ENCODE measurements around the gene JUND. TPM values are rescaled to one million over a fixed set of nuclear protein-coding genes. Genes with fewer than 3 reads are reported as not detected.

Gene JUND
- total and polyA plus RNA-seq, 2 of the 8 experiments (the other 6 are each of a cell fraction or from before 2014, with no cell fraction given) = 54.0 to 77.5 TPM

DNA sequence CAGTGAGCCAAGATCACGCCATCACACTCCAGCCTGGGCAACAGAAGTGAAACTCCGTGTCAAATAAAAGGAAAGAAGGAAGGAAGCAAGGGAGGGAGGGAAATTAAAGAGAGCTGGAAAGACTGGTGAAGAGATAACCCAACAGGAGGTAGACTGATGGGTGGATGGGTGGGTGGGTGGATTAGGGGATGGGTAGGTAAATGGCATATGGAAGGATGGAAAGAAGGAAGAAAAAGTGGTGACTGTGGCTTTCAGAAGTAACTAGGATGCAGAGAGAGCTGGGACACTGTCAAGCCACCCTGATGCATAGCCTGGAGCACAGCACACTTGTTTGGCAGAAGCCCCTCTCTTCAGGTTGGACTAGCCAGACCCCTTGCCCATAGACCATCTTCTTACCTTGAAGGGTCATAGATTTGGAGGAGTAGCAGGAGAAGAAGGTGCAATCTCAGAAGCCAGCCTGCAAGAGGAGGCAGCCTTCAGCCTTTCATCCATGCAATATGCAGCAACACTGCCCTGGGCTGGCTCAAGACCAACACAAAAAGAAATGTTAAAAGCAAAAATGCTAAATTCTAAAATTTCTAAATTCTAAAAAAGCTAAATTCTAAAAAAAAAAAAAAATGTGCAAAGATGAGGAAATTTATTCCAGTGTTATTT lies 12.2 kb downstream of the JUND start (continued):
- TF ChIP-seq, protein P1, sequence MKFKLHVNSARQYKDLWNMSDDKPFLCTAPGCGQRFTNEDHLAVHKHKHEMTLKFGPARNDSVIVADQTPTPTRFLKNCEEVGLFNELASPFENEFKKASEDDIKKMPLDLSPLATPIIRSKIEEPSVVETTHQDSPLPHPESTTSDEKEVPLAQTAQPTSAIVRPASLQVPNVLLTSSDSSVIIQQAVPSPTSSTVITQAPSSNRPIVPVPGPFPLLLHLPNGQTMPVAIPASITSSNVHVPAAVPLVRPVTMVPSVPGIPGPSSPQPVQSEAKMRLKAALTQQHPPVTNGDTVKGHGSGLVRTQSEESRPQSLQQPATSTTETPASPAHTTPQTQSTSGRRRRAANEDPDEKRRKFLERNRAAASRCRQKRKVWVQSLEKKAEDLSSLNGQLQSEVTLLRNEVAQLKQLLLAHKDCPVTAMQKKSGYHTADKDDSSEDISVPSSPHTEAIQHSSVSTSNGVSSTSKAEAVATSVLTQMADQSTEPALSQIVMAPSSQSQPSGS (IDR thresholded peaks at IDR 0.05; ENCODE audit: low read length) = no peak
- TF ChIP-seq JUND (IDR thresholded peaks at IDR 0.05; ENCODE audit: low read length) = no peak
- TF ChIP-seq GABPA (IDR thresholded peaks at IDR 0.05; ENCODE audit: borderline replicate concordance, insufficient read depth, low read length) = no peak
- no peak for TF ChIP-seq JUN (IDR thresholded peaks at IDR 0.05; ENCODE audit: low read depth, low read length)
- TF ChIP-seq, protein P2, sequence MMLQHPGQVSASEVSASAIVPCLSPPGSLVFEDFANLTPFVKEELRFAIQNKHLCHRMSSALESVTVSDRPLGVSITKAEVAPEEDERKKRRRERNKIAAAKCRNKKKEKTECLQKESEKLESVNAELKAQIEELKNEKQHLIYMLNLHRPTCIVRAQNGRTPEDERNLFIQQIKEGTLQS (IDR thresholded peaks at IDR 0.05; ENCODE audit: insufficient read depth, low read depth, low read length) = no peak
- no peak for TF ChIP-seq CEBPB (IDR thresholded peaks at IDR 0.05; ENCODE audit: low read depth, low read length)
- TF ChIP-seq TBP (IDR thresholded peaks at IDR 0.05; ENCODE audit: low read depth, low read length) = no peak
- no peak for TF ChIP-seq RFX5 (IDR thresholded peaks at IDR 0.05; ENCODE audit: borderline replicate concordance, low read depth, low read length)
- no peak for TF ChIP-seq CREB1 (IDR thresholded peaks at IDR 0.05)
- TF ChIP-seq, protein P3, sequence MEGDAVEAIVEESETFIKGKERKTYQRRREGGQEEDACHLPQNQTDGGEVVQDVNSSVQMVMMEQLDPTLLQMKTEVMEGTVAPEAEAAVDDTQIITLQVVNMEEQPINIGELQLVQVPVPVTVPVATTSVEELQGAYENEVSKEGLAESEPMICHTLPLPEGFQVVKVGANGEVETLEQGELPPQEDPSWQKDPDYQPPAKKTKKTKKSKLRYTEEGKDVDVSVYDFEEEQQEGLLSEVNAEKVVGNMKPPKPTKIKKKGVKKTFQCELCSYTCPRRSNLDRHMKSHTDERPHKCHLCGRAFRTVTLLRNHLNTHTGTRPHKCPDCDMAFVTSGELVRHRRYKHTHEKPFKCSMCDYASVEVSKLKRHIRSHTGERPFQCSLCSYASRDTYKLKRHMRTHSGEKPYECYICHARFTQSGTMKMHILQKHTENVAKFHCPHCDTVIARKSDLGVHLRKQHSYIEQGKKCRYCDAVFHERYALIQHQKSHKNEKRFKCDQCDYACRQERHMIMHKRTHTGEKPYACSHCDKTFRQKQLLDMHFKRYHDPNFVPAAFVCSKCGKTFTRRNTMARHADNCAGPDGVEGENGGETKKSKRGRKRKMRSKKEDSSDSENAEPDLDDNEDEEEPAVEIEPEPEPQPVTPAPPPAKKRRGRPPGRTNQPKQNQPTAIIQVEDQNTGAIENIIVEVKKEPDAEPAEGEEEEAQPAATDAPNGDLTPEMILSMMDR (IDR thresholded peaks at IDR 0.05; ENCODE audit: control extremely low read depth in 1 of 3, insufficient read depth in 1 of 3, low read depth in 1 of 3, low read length in 3 of 3) = no peak

All from H1 (cell line).